ENCODE results near the gene ALDOA. TPM values are rescaled to one million over a fixed set of nuclear protein-coding genes. Genes with fewer than 3 reads are reported as not detected.

The ALDOA gene
- total RNA-seq, 2 donors from 2014 or later, result 306 to 384 TPM

- ATAC-seq, result peak; percentile 15
- Histone ChIP-seq H3K36me3 (replicated peaks in 1 of 2; ENCODE audit: insufficient read depth in 1 of 2, low read depth in 2 of 2) (peaks cover 10 to 22% of the 10 kb centered on the region in 2 donors), H3K27ac (peak overlapping the region; percentile 86 to 99 (median 94)), H3K9me3 (no peaks in the 10 kb centered on the region), H3K4me3 (peak overlapping the region; percentile 52 to 83), H3K27me3 (no peaks in the 10 kb centered on the region), H3K4me1 (peaks cover 45% of the 10 kb centered on the region)
- no peak for TF ChIP-seq CTCF (IDR thresholded peaks at IDR 0.05)
- peak in 1 of 3 donors; percentile 16 for TF ChIP-seq POLR2A (IDR thresholded peaks at IDR 0.05)
- WGBS, 2 donors, result 0% methylated on average over 25 to 43 of the region's 44 CpGs
- DNase-seq, result peak in 3 of 4 donors; percentile 59 to 64 (median 59)
- intact Hi-C loops (cut with DNase I), result no loop called here
Measured at GRCh38 chr16:30065943-30066760, 592 bp downstream of the ALDOA start.

GRCh38 chr16:30066761-30067583, 1.4 kb downstream of the ALDOA start:
- H3K4me3 ChIP-seq, result peak overlapping the region; percentile 52 to 83
- H3K9me3 ChIP-seq, result no peaks in the 10 kb centered on the region
- WGBS, 2 donors, result 34 to 36% methylated on average over 11 to 21 of the region's 21 CpGs
- H3K27me3 ChIP-seq, result no peaks in the 10 kb centered on the region
- DNase-seq, result peak in 1 of 4 donors; percentile 44
- H3K36me3 ChIP-seq (replicated peaks in 1 of 2; ENCODE audit: insufficient read depth in 1 of 2, low read depth in 2 of 2), result peaks cover 10 to 24% of the 10 kb centered on the region in 2 donors
- TF ChIP-seq POLR2A (IDR thresholded peaks at IDR 0.05) (no peak), CTCF (IDR thresholded peaks at IDR 0.05) (no peak)
- peak overlapping the region in 3 of 4 donors; percentile 86 to 99 (median 99) for H3K27ac ChIP-seq
- H3K4me1 ChIP-seq, result peaks cover 45% of the 10 kb centered on the region
- no peak for ATAC-seq
- intact Hi-C loops (cut with DNase I), result no loop called here

- H3K4me3 ChIP-seq, result no peak overlapping the region
- no peak for DNase-seq
- intact Hi-C loops (cut with DNase I), result no loop called here
- peaks cover 45% of the 10 kb centered on the region for H3K4me1 ChIP-seq
- H3K9me3 ChIP-seq, result no peaks in the 10 kb centered on the region
- 75 to 79% methylated on average over 6 of the region's 6 CpGs for WGBS, 2 donors
- peaks cover 10 to 24% of the 10 kb centered on the region in 2 donors for H3K36me3 ChIP-seq (replicated peaks in 1 of 2; ENCODE audit: insufficient read depth in 1 of 2, low read depth in 2 of 2)
- ATAC-seq, result no peak
- H3K27ac ChIP-seq, result peak overlapping the region in 3 of 4 donors; percentile 86 to 99 (median 99)
- TF ChIP-seq CTCF (IDR thresholded peaks at IDR 0.05) (no peak), POLR2A (IDR thresholded peaks at IDR 0.05) (no peak)
- H3K27me3 ChIP-seq, result no peaks in the 10 kb centered on the region
Measured at GRCh38 chr16:30067584-30067916, 2.0 kb downstream of the ALDOA start.

GRCh38 chr16:30068333-30068732, 2.8 kb downstream of the ALDOA start:
- TF ChIP-seq POLR2A (IDR thresholded peaks at IDR 0.05) (no peak), CTCF (IDR thresholded peaks at IDR 0.05) (no peak)
- no peaks in the 10 kb centered on the region for H3K27me3 ChIP-seq
- 84 to 94% methylated on average over 7 to 9 of the region's 9 CpGs for WGBS, 2 donors
- no peak overlapping the region for H3K27ac ChIP-seq
- DNase-seq (no peak), ATAC-seq (no peak)
- peaks cover 42% of the 10 kb centered on the region for H3K4me1 ChIP-seq
- peaks cover 10 to 24% of the 10 kb centered on the region in 2 donors for H3K36me3 ChIP-seq (replicated peaks in 1 of 2; ENCODE audit: insufficient read depth in 1 of 2, low read depth in 2 of 2)
- H3K9me3 ChIP-seq, result no peaks in the 10 kb centered on the region
- intact Hi-C loops (cut with DNase I), result no loop called here
- no peak overlapping the region for H3K4me3 ChIP-seq
